Upper lobe of left lung (tissue), 4 donors: Measurements from ENCODE around the gene DCAF6.

Experiments used
- CTCF ChIP-seq, 6 experiments: fragments of 450-650 bp in 4 of 6; fragments of 200-600 bp in 2 of 6; sonication (generic) in 2 of 6; IDR thresholded peaks; one replicate each; pipeline ENCODE4 v1.5.1; 2016 to 2019; ENCODE audit warnings: antibody characterized with exemption in 6 of 6
- EP300 ChIP-seq, 4 donors: sonication (generic); formaldehyde crosslinking; IDR thresholded peaks; one replicate each; pipeline ENCODE4 v1.5.1; 2017; ENCODE audit warnings: antibody characterized with exemption in 4 of 4, control low read depth in 2 of 4
- POLR2A ChIP-seq, 4 donors: fragments of 450-650 bp; IDR thresholded peaks; one replicate each; pipeline ENCODE4 v1.5.1; 2016 to 2017; ENCODE audit warnings: antibody characterized with exemption in 4 of 4, mild to moderate bottlenecking in 2 of 4
- POLR2AphosphoS5 ChIP-seq, 2 donors: sonication (generic); formaldehyde crosslinking; IDR thresholded peaks; one replicate each; pipeline ENCODE4 v1.5.1; 2017; ENCODE audit warnings: antibody characterized with exemption in 2 of 2

GRCh38 chr1:167924543-167925231 lies 11.8 kb upstream of the DCAF6 start:
- TF ChIP-seq POLR2A (IDR thresholded peaks at IDR 0.05) (no peak), CTCF (IDR thresholded peaks at IDR 0.05) (no peak), POLR2AphosphoS5 (IDR thresholded peaks at IDR 0.05) (no peak), EP300 (IDR thresholded peaks at IDR 0.05) (no peak)
